MCF 10A (cell line): Measurements from ENCODE around the gene CLDN1. TPM values are rescaled to one million over a fixed set of nuclear protein-coding genes. Genes with fewer than 3 reads are reported as not detected.

ENCODE experiments used
- BruUV-seq: library from RNA; stranded (reverse); fragments of 400-500 nt; replicated peaks from 2 replicates; lab custom pipeline; 2021; lab: Mats Ljungman, UMichigan
- CTCF ChIA-PET: fragments of 300-600 bp; sonication (Branson Sonifier 250); formaldehyde crosslinking; extraction: SDS; loops from one replicate; lab custom pipeline; 2021; ENCODE audit warnings: antibody characterized with exemption, inconsistent platforms; lab: Yijun Ruan, JAX
- POLR2A ChIA-PET: fragments of 300-600, 350-650 bp; sonication (Branson Sonifier 250); formaldehyde crosslinking; extraction: SDS; loops from one replicate; lab custom pipeline; 2020; ENCODE audit warnings: antibody characterized with exemption, inconsistent platforms; lab: Yijun Ruan, JAX
- DNase-seq: peaks from one replicate; pipeline ENCODE4 v3.0.0-alpha.2; 2018; ENCODE audit not compliant: unreplicated experiment
- H3K27ac Mint-ChIP-seq: one replicate; pipeline ENCODE4 v1.8.0; 2022; ENCODE audit warnings: mild to moderate bottlenecking, low read depth, mixed read lengths; ENCODE audit not compliant: unreplicated experiment
- H3K27me3 Mint-ChIP-seq: one replicate; pipeline ENCODE4 v1.8.0; 2022; ENCODE audit warnings: mixed read lengths; ENCODE audit not compliant: insufficient read depth, unreplicated experiment
- H3K36me3 Mint-ChIP-seq: one replicate; pipeline ENCODE4 v1.8.0; 2022; ENCODE audit warnings: mild to moderate bottlenecking, moderate library complexity, mixed read lengths; ENCODE audit not compliant: insufficient read depth, unreplicated experiment
- H3K4me1 Mint-ChIP-seq: one replicate; pipeline ENCODE4 v1.8.0; 2022; ENCODE audit warnings: mixed read lengths; ENCODE audit not compliant: insufficient read depth, unreplicated experiment
- H3K4me3 Mint-ChIP-seq: one replicate; pipeline ENCODE4 v1.8.0; 2022; ENCODE audit warnings: mild to moderate bottlenecking, moderate library complexity, mixed read lengths; ENCODE audit not compliant: unreplicated experiment
- H3K9me3 Mint-ChIP-seq: one replicate; pipeline ENCODE4 v1.8.0; 2022; ENCODE audit warnings: mixed read lengths; ENCODE audit not compliant: unreplicated experiment
- CTCF ChIP-seq: fragments of 200-600 bp; IDR thresholded peaks from one replicate; pipeline ENCODE4 v1.8.0; 2022; ENCODE audit warnings: antibody characterized with exemption, mild to moderate bottlenecking; ENCODE audit not compliant: unreplicated experiment
- intact Hi-C: fragments of 100-400 bp; cut with micrococcal nuclease; formaldehyde crosslinking; loops from 2 replicates; pipeline ENCODE4 v1.14.1; 2022
- total RNA-seq: library from RNA; stranded (reverse); gene quantifications from 2 replicates; pipeline ENCODE4 v1.2.3, GENCODE V29; 2022

CLDN1 gene
- total RNA-seq, 1 experiment from 2014 or later: 263 TPM

GRCh38 chr3:190369668-190370295 is 47.5 kb upstream of the CLDN1 start:
- TF ChIP-seq CTCF: no peak
- no TSS peak for BruUV-seq
- ChIA-PET CTCF (interaction anchor here (0.6 to 2.6 kb wide), 6 partner anchors 10 to 105 kb away, joined by 3 to 14 read pairs (median 4); partner anchors contain the start of gene CLDN1), POLR2A (interaction anchor here (0.7 to 7.3 kb wide), 19 partner anchors 10 to 408 kb away, joined by 3 to 119 read pairs (median 6); partner anchors contain the start of gene CLDN1)
- Mint-ChIP-seq H3K36me3 (no peaks in the 10 kb centered on the region), H3K4me3 (peak overlapping the region; percentile 12), H3K4me1 (peaks cover 46% of the 10 kb centered on the region), H3K9me3 (peaks cover 6% of the 10 kb centered on the region), H3K27me3 (no peaks in the 10 kb centered on the region), H3K27ac (peak overlapping the region; percentile 97)
- DNase-seq: peak; percentile 89
- intact Hi-C loops: no loop called here

GRCh38 chr3:190368881-190369280 is 46.6 kb upstream of the CLDN1 start:
- H3K27me3 Mint-ChIP-seq: no peaks in the 10 kb centered on the region
- CTCF ChIA-PET: interaction anchor here (1.3 to 2.6 kb wide), 3 partner anchors 24 to 47 kb away, joined by 4 to 14 read pairs (median 5); partner anchors contain the start of gene CLDN1
- no peak for DNase-seq
- BruUV-seq: no TSS peak
- intact Hi-C loops: no loop called here
- peak overlapping the region; percentile 97 for H3K27ac Mint-ChIP-seq
- TF ChIP-seq CTCF: no peak
- peaks cover 6% of the 10 kb centered on the region for H3K9me3 Mint-ChIP-seq
- POLR2A ChIA-PET: interaction anchor here (1.3 to 7.3 kb wide), 10 partner anchors 11 to 51 kb away, joined by 4 to 119 read pairs (median 24); partner anchors contain the start of gene CLDN1
- no peak overlapping the region for H3K4me3 Mint-ChIP-seq
- H3K36me3 Mint-ChIP-seq: no peaks in the 10 kb centered on the region
- peaks cover 39% of the 10 kb centered on the region for H3K4me1 Mint-ChIP-seq

GRCh38 chr3:190366133-190366532 is 43.9 kb upstream of the CLDN1 start:
- Mint-ChIP-seq H3K4me3 (no peak overlapping the region), H3K27ac (peak overlapping the region; percentile 87), H3K9me3 (peaks cover 6% of the 10 kb centered on the region), H3K36me3 (no peaks in the 10 kb centered on the region), H3K4me1 (peaks cover 37% of the 10 kb centered on the region), H3K27me3 (no peaks in the 10 kb centered on the region)
- no TSS peak for BruUV-seq
- TF ChIP-seq CTCF: no peak
- peak; percentile 79 for DNase-seq
- POLR2A ChIA-PET: interaction anchor here (0.7 to 5.6 kb wide), 17 partner anchors 8 to 141 kb away, joined by 3 to 61 read pairs (median 6); partner anchors contain the start of gene CLDN1
- CTCF ChIA-PET: interaction anchor here (1.0 to 2.3 kb wide), 3 partner anchors 18 to 140 kb away, joined by 4 to 11 read pairs (median 9); partner anchors contain the start of gene CLDN1
- intact Hi-C loops: no loop called here

- DNase-seq: no peak
- intact Hi-C loops: no loop called here
- Mint-ChIP-seq H3K4me1 (peaks cover 36% of the 10 kb centered on the region), H3K27ac (no peak overlapping the region), H3K27me3 (no peaks in the 10 kb centered on the region), H3K9me3 (peaks cover 6% of the 10 kb centered on the region), H3K36me3 (no peaks in the 10 kb centered on the region), H3K4me3 (no peak overlapping the region)
- BruUV-seq: no TSS peak
- TF ChIP-seq CTCF: no peak
- ChIA-PET CTCF (interaction anchor here (0.9 kb wide), 2 partner anchors 22 to 40 kb away, joined by 3 read pairs; partner anchors contain the start of gene CLDN1), POLR2A (interaction anchor here (0.9 to 2.2 kb wide), 3 partner anchors 9 to 96 kb away, joined by 5 to 8 read pairs (median 7); no protein-coding TSS in a partner anchor)
These were observed 40.0 kb upstream of the CLDN1 start for GRCh38 chr3:190362258-190362657.
